HG03060 (cell line): Measurements from ENCODE around the gene ATOSB.

Source experiments
- ATAC-seq: cut with Tn5 transposase; IDR thresholded peaks from one replicate; pipeline ENCODE4 v1.9.1; 2021; ENCODE audit warnings: low read depth, moderate number of reproducible peaks; ENCODE audit not compliant: unreplicated experiment

The ATOSB gene

GRCh38 chr9:35114840-35115628, 628 bp downstream of the ATOSB start:
- no peak for ATAC-seq

- ATAC-seq: no peak
Observed at GRCh38 chr9:35114113-35114839, 1.4 kb downstream of the ATOSB start.

- no peak for ATAC-seq
Observed at GRCh38 chr9:35112257-35113020, 3.2 kb downstream of the ATOSB start.

- peak; percentile 63 for ATAC-seq
Observed at GRCh38 chr9:35111001-35111933, 4.4 kb downstream of the ATOSB start.

GRCh38 chr9:35110327-35110761, 5.3 kb downstream of the ATOSB start:
- ATAC-seq: no peak

GRCh38 chr9:35108946-35109575, 6.6 kb downstream of the ATOSB start:
- ATAC-seq: no peak

GRCh38 chr9:35108461-35108860, 7.2 kb downstream of the ATOSB start:
- ATAC-seq: no peak

GRCh38 chr9:35107297-35108290, 8.1 kb downstream of the ATOSB start:
- no peak for ATAC-seq

- ATAC-seq: no peak
Observed at GRCh38 chr9:35106343-35106730, 9.3 kb downstream of the ATOSB start.

GRCh38 chr9:35105571-35106342, 9.9 kb downstream of the ATOSB start:
- ATAC-seq: no peak

- no peak for ATAC-seq
Observed at GRCh38 chr9:35105126-35105525, 10.5 kb downstream of the ATOSB start.

- ATAC-seq: no peak
Observed at GRCh38 chr9:35104586-35104985, 11.1 kb downstream of the ATOSB start.

- no peak for ATAC-seq
Observed at GRCh38 chr9:35103660-35104191, 11.9 kb downstream of the ATOSB start.

GRCh38 chr9:35102769-35103659, 12.6 kb downstream of the ATOSB start, which contains the start of gene STOML2:
STOML2 (minus strand) TSS chr9:35103131; CDS start chr9:35103094, 37 bp downstream.
- peak; percentile 81 for ATAC-seq

GRCh38 chr9:35102465-35102768, 13.2 kb downstream of the ATOSB start:
- no peak for ATAC-seq

GRCh38 chr9:35097573-35097972, 18.1 kb downstream of the ATOSB start:
- ATAC-seq: no peak
